Measurements from ENCODE around the gene SRGAP2.
"Not testable (repeated sequence)": the region's sequence is repeated elsewhere in the genome, so short reads cannot be mapped to it uniquely, and the experiment has no call there.

DNA sequence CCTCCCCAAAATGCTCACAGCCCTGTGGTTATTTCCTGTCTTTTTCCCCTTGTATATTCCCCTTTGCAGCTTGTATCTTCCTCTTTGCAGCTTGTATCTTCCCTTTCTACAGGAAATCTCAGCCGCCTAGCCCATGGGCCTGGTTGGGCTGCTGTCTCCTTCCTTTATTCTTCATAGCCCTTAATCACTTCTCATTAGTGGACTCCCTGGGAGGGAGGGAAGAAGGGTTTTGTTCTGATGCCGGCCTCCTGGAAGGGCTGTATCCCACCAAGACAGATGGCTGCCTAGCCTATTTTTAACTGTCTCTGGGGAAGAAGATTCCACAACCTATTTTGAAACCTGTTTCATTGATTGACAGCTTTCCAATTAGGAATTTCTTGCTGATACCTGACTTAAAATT, 31.8 kb downstream of the SRGAP2 start:
- not testable (repeated sequence) for TF ChIP-seq SP1 (IDR thresholded peaks at IDR 0.05); TARDBP (IDR thresholded peaks at IDR 0.05); SUZ12 (IDR thresholded peaks at IDR 0.05); ELF4 (IDR thresholded peaks at IDR 0.05); BHLHE40 (IDR thresholded peaks at IDR 0.05; ENCODE audit: borderline replicate concordance); NFRKB (IDR thresholded peaks at IDR 0.05); FOXA1 (IDR thresholded peaks at IDR 0.05); HDGF (IDR thresholded peaks at IDR 0.05; ENCODE audit: borderline replicate concordance); ZNF384 (IDR thresholded peaks at IDR 0.05)

All from HEK293T (cell line).